ENCODE measurements around the gene IYD.

DNA sequence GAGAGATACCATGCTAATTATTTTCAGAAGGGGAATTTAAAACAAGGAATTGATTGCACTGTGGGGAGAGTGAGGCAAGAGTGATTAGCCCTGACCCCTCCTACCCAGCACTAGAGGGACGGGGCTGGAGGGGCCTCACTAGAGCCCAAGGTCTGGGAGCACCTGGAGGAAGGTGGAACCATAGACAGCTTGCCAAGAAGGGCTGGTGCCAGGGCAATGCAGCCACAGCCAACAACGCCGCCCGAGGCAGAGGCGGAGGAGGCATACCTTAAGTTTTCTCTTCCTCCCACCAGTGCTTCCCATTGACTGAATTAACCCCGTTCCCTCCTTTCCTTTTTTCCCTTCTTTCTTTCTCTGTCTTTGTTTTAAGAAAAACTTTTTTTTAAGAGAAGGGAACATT lies 40.0 kb downstream of the IYD start:
- TF ChIP-seq, protein P1, sequence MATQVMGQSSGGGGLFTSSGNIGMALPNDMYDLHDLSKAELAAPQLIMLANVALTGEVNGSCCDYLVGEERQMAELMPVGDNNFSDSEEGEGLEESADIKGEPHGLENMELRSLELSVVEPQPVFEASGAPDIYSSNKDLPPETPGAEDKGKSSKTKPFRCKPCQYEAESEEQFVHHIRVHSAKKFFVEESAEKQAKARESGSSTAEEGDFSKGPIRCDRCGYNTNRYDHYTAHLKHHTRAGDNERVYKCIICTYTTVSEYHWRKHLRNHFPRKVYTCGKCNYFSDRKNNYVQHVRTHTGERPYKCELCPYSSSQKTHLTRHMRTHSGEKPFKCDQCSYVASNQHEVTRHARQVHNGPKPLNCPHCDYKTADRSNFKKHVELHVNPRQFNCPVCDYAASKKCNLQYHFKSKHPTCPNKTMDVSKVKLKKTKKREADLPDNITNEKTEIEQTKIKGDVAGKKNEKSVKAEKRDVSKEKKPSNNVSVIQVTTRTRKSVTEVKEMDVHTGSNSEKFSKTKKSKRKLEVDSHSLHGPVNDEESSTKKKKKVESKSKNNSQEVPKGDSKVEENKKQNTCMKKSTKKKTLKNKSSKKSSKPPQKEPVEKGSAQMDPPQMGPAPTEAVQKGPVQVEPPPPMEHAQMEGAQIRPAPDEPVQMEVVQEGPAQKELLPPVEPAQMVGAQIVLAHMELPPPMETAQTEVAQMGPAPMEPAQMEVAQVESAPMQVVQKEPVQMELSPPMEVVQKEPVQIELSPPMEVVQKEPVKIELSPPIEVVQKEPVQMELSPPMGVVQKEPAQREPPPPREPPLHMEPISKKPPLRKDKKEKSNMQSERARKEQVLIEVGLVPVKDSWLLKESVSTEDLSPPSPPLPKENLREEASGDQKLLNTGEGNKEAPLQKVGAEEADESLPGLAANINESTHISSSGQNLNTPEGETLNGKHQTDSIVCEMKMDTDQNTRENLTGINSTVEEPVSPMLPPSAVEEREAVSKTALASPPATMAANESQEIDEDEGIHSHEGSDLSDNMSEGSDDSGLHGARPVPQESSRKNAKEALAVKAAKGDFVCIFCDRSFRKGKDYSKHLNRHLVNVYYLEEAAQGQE (IDR thresholded peaks at IDR 0.05; ENCODE audit: low read depth, low read length): no peak
- no peak for TF ChIP-seq NRF1 (IDR thresholded peaks at IDR 0.05; ENCODE audit: low read depth, low read length)
- TF ChIP-seq NFIC (IDR thresholded peaks at IDR 0.05; ENCODE audit: borderline replicate concordance): no peak
- TF ChIP-seq, protein P2, sequence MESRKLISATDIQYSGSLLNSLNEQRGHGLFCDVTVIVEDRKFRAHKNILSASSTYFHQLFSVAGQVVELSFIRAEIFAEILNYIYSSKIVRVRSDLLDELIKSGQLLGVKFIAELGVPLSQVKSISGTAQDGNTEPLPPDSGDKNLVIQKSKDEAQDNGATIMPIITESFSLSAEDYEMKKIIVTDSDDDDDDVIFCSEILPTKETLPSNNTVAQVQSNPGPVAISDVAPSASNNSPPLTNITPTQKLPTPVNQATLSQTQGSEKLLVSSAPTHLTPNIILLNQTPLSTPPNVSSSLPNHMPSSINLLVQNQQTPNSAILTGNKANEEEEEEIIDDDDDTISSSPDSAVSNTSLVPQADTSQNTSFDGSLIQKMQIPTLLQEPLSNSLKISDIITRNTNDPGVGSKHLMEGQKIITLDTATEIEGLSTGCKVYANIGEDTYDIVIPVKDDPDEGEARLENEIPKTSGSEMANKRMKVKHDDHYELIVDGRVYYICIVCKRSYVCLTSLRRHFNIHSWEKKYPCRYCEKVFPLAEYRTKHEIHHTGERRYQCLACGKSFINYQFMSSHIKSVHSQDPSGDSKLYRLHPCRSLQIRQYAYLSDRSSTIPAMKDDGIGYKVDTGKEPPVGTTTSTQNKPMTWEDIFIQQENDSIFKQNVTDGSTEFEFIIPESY (IDR thresholded peaks at IDR 0.05; ENCODE audit: borderline replicate concordance, low read depth): no peak
- TF ChIP-seq SIN3A (IDR thresholded peaks at IDR 0.05; ENCODE audit: borderline replicate concordance, low read depth, low read length): no peak
- TF ChIP-seq, protein P3, sequence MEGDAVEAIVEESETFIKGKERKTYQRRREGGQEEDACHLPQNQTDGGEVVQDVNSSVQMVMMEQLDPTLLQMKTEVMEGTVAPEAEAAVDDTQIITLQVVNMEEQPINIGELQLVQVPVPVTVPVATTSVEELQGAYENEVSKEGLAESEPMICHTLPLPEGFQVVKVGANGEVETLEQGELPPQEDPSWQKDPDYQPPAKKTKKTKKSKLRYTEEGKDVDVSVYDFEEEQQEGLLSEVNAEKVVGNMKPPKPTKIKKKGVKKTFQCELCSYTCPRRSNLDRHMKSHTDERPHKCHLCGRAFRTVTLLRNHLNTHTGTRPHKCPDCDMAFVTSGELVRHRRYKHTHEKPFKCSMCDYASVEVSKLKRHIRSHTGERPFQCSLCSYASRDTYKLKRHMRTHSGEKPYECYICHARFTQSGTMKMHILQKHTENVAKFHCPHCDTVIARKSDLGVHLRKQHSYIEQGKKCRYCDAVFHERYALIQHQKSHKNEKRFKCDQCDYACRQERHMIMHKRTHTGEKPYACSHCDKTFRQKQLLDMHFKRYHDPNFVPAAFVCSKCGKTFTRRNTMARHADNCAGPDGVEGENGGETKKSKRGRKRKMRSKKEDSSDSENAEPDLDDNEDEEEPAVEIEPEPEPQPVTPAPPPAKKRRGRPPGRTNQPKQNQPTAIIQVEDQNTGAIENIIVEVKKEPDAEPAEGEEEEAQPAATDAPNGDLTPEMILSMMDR (IDR thresholded peaks at IDR 0.05): no peak
- TF ChIP-seq, protein P4, sequence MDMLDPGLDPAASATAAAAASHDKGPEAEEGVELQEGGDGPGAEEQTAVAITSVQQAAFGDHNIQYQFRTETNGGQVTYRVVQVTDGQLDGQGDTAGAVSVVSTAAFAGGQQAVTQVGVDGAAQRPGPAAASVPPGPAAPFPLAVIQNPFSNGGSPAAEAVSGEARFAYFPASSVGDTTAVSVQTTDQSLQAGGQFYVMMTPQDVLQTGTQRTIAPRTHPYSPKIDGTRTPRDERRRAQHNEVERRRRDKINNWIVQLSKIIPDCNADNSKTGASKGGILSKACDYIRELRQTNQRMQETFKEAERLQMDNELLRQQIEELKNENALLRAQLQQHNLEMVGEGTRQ (IDR thresholded peaks at IDR 0.05; ENCODE audit: borderline replicate concordance, low read depth, low read length): no peak
- TF ChIP-seq POLR2AphosphoS5 (IDR thresholded peaks at IDR 0.05; ENCODE audit: low read depth, low read length): no peak
- no peak for TF ChIP-seq TAF1 (IDR thresholded peaks at IDR 0.05; ENCODE audit: borderline replicate concordance, low read depth, low read length)
- TF ChIP-seq YY1 (IDR thresholded peaks at IDR 0.05; ENCODE audit: low read depth): no peak
